ENCODE data around the gene HTR3D.
A peak's percentile ranks its signal among the peaks of the same experiment; 100 is the strongest.
"Not testable (repeated sequence)": the region's sequence is repeated elsewhere in the genome, so short reads cannot be mapped to it uniquely, and the experiment has no call there.

Gene HTR3D

GRCh38 chr3:184031187-184031792 lies at the start of gene HTR3D:
Gene HTR3D, plus strand, starts transcription at chr3:184031742. Its CDS starts 0 bp downstream, at chr3:184031742.
- DNase-seq (ENCODE audit: low spot score), result no peak

DNA sequence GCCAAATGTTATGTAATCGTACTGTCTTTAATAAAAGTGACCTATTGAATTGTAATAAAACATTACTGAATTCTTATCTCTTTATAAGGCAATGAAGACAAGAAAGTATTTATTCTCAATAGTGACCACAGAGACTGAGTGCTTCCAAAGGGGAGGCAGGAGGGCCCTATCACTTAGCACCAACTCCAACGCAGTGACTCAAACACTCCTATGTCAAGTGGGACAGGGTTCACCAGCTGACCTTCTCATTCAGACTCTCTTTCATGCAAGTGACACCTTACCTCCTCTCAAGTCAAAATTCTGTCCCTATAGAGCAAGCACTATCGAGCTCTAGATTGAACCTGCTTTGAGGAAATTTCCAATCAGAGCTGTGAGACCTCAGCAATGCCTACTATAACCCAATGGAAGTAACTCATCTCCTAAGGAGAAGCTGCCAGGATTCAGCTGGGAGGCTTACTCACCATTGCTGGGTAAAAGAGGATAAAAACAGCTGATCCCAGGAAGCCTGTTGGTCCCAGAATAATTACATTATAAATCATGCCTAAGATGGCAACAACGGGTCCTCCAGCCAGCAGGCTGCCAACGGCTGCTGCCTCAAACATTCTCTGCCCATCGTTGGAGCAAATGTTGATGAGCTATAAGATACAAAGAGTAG lies 49.4 kb upstream of the HTR3D start:
- no peak for DNase-seq (ENCODE audit: low spot score)

- DNase-seq (ENCODE audit: low spot score), result peak; percentile 53
Observed at GRCh38 chr3:183984127-183984740, 47.3 kb upstream of the HTR3D start.

DNA sequence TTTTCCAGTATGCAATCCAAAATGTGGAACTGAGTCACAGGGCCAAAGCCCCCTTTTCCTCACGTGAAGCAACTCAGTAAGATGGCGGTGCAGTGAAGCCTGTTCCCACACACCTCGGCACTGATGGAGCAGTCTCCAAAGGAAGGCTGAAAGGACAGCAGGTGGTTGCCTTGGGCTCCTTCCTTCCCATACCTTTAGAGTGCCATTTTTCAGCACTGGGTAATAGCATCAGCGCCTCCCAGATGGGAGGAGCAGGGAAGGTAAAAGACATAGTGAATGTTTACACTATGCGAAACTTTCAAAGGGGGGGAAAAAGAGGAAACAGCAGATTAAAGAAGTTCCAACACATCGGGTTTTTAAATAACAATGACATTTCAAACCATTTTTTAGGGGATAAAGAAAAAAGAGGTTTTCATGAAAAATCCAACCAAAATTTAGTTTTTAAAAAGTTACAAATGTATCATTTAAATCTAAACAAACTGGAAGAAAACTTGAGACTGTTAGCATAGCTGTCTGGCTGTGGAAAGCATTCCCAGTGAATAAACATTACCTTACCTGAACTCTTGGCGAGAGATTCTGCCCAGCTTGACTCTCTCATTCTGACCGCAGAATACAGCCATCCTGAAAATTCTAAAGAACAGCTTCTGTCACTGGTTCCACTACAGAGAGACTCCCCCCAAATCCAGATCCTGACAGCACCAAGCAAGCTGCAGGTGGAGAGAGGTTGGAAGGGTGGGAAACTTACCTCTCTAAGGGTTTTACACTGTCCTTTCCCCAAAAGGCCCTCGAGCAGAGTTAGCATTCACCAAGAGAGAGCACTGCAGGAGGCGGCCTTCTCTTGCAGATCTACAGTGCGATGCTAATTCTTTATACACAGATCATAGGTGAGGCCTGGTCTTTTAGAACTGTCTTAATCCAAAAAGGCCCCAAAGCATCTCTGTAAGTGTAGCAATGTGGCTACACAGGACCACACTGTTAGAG lies 46.5 kb upstream of the HTR3D start:
- no peak for DNase-seq (ENCODE audit: low spot score)

DNA sequence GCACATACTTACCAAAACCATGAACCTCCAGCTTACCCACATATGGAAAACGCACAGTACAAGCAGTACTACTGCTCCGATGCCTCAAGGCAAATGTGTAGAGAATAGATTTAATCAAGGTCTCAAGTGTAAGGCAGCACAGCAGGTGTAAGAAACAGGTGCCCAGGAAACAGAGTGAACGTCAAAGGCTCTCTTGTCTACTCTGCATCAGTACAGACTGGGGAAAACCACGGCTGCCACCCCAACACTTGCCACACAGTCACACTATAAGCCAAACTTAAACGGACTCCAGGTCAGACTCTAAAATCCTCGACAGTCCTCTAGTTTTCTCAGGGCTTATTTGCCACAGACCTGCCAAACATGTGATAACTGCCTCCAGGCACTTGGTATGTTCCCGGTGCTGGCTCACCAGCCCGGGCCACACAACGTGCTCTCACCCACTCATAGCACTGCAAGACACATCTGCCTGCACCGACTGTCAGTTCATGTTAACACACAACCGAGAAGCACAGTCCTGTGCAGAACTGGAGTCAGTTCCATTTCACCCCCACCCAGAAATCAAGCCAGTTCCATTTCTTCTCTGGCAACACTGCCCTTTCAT lies 44.4 kb upstream of the HTR3D start:
- DNase-seq (ENCODE audit: low spot score), result no peak

- no peak for DNase-seq (ENCODE audit: low spot score)
Observed at GRCh38 chr3:183988216-183988790, 43.2 kb upstream of the HTR3D start.

DNA sequence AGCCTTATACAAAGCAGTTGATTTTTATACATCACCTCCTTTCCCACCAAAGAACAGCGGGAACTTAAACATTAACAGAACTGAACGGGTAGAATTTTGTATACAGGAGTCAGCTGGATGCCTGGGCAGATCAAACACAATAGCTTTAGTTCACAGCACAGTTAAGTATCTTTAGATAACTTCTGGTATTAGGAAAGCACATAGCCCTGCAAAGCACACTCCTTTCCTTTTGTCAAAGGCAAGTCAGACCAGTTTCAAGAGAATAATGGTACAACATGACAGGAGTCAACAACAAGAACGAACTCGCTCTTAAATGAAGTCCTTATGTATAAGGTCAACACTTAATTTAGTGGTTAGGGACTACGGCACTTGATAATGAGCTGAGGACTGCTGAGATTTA lies 40.1 kb upstream of the HTR3D start:
- DNase-seq (ENCODE audit: low spot score), result no peak

- no peak for DNase-seq (ENCODE audit: low spot score)
Observed at GRCh38 chr3:184001761-184002160, 29.8 kb upstream of the HTR3D start.

- DNase-seq (ENCODE audit: low spot score), result no peak
Observed at GRCh38 chr3:184002469-184002868, 29.1 kb upstream of the HTR3D start.

GRCh38 chr3:184003187-184003967 lies 28.2 kb upstream of the HTR3D start:
- DNase-seq (ENCODE audit: low spot score), result peak; percentile 73

- DNase-seq (ENCODE audit: low spot score), result no peak
Observed at GRCh38 chr3:184004476-184004875, 27.1 kb upstream of the HTR3D start.

DNA sequence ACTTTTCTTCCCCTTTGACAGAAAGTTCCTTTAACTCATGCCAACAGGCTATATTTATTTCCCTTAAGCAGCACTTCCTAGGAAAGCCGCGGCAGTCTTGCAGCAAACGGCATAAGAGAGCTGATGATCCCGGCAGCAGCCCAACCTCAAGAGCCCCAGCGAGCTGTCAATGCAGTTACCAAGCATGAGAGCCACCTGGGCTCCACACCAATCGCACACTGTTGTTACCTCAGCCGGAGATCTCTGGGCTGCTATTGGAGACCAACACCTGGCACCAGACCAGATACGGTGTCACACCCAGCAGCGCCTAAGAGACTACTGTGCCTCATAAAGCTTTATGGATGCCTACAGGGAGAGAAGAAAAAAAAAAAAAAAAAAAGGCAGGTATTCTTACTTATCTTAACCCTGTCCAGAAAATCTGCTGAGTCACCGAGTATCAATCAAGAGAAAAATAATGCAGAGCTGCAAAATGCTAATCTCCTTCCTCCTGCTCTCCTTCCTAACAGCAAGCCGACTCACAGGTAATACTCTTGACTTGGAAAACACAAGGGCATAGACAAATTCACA lies 25.5 kb upstream of the HTR3D start:
- DNase-seq (ENCODE audit: low spot score), result no peak

GRCh38 chr3:184007143-184007813 lies 24.3 kb upstream of the HTR3D start:
- not testable (repeated sequence) for DNase-seq (ENCODE audit: low spot score)

DNA sequence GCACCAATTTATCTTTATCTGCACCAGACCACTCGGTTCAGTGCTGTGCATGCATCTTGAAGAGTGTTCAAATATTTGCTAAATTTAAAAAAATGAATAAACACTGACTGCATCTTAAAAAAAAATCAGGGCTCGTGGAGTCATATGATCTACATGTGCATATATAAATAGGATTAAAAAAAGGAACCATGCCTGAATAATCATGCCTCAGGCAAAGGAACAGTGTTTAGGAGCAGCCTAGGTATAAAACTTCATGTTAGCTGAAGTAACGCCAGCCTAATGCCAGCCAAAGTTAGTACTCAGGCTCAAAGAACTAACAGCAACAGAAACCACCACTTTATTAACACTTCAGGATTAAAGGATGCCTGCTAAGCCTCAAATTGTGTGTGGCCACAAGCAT lies 23.4 kb upstream of the HTR3D start:
- DNase-seq (ENCODE audit: low spot score), result no peak

DNA sequence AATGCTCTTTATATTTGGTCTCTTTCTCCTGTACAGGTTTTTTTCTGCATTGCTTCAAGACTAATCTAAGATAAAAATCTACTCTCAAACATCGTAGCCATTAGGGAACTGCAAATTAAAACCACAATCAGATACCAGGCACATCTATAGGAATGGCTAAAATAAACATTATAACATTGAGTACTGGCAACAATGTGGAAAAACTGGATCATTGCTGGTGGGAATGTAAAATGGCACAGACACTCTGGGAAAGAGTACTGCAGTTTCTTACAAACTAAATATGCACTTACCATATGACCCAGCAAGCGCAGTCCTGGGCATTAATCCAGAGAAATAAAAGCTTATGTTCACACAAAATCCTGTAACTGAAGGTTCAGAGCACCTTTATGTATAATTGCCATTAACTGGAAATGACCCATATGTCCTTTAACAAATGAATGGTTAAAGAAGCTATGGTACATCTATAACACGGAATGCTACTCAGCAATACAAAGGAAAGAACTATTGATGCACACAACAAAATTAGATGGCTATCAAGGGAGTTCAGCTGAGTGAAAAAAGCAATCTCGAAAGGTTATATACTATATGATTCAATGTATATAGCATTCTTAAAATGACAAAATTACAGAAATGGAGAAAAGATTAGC lies 20.2 kb upstream of the HTR3D start:
- no peak for DNase-seq (ENCODE audit: low spot score)

GRCh38 chr3:184011937-184012889 lies 19.3 kb upstream of the HTR3D start:
- DNase-seq (ENCODE audit: low spot score), result no peak

DNA sequence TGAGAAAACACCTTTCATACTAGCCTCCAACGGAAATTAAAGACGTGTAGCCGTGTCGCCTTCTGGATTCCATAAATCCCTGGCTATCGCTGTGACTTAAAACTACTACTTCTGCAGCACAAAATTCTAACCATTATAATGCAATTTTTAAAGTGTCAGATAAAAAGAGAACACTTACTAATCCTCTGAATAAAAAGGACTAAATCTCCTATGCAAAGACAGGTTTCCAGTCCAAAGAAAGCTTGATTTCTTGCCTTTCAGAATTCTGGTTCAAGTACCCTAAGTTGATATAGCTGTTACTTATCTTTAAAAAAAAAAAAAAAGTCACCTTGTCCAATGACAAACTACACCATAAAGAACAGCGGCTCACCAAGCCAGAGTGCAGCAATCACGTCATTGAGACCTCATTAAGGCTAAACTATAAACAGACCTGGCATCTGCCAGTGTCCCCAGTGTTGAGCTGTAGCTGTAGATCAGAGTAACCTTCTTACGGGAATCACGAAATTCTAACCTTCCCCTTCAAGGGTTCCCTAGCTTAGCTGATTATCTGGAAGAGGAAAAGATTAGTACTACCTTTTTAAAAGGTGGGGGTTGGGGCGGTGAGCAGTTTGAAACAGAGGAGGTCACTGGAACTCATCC lies 16.0 kb upstream of the HTR3D start:
- DNase-seq (ENCODE audit: low spot score), result no peak

GRCh38 chr3:184016169-184016570 lies 15.4 kb upstream of the HTR3D start:
- no peak for DNase-seq (ENCODE audit: low spot score)

Data from AG08395 (cell line).